A673 (cell line): ENCODE measurements around the gene ACOXL.

ENCODE experiments used
- EZH2 ChIP-seq: fragments of 200-600 bp; sonication (generic); IDR thresholded peaks from 2 replicates; pipeline ENCODE4 v1.6.1; 2017; ENCODE audit warnings: borderline replicate concordance, low read depth, mild to moderate bottlenecking, mixed read lengths, antibody characterized with exemption, low read length; ENCODE audit not compliant: poor library complexity, severe bottlenecking
- TF ChIP-seq, protein P1 (sequence below): fragments of 300-800, 200-600 bp; sonication (generic); conservative IDR thresholded peaks from 2 replicates; pipeline ENCODE4 v1.5.1; 2017; ENCODE audit warnings: low read depth, mild to moderate bottlenecking, antibody characterized with exemption, low read length, moderate library complexity, mixed read lengths

DNA sequence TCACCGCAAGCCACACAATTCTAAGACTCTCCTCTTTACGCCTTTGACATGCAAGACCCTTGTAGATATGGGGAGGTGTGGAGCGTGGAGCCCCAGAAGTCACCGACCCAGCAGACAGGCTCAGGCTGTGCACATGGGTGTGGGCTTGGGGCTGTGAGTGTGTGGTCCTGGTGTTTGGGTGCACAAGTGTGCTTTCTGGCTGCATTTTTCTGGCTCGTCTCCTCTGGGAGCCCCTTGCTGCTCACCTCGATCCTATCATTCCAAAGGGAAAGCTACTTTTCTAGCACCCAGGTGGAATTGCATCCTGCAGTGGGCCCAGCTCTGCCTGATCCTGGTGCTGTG is 143.0 kb downstream of the ACOXL start:
- TF ChIP-seq, protein P1, sequence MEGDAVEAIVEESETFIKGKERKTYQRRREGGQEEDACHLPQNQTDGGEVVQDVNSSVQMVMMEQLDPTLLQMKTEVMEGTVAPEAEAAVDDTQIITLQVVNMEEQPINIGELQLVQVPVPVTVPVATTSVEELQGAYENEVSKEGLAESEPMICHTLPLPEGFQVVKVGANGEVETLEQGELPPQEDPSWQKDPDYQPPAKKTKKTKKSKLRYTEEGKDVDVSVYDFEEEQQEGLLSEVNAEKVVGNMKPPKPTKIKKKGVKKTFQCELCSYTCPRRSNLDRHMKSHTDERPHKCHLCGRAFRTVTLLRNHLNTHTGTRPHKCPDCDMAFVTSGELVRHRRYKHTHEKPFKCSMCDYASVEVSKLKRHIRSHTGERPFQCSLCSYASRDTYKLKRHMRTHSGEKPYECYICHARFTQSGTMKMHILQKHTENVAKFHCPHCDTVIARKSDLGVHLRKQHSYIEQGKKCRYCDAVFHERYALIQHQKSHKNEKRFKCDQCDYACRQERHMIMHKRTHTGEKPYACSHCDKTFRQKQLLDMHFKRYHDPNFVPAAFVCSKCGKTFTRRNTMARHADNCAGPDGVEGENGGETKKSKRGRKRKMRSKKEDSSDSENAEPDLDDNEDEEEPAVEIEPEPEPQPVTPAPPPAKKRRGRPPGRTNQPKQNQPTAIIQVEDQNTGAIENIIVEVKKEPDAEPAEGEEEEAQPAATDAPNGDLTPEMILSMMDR: no peak
- no peak for TF ChIP-seq EZH2
